H9 (cell line): ENCODE measurements around the gene E2F1. TPM values are rescaled to one million over a fixed set of nuclear protein-coding genes. Genes with fewer than 3 reads are reported as not detected.

Source experiments
- DNase-seq: peaks from one replicate; pipeline ENCODE4 v3.0.0-alpha.2; 2017
- H2AFZ ChIP-seq: one replicate; pipeline ENCODE4 v1.6.1; 2013; ENCODE audit warnings: mild to moderate bottlenecking, low read length, control low read depth, moderate library complexity
- H2AK5ac ChIP-seq: 2 replicates; pipeline ENCODE4 v1.6.1; 2013; ENCODE audit warnings: low read length, control low read depth, mixed read lengths; ENCODE audit not compliant: insufficient read length
- H2BK120ac ChIP-seq: one replicate; pipeline ENCODE4 v1.6.1; 2013; ENCODE audit warnings: low read depth, mild to moderate bottlenecking, low read length, control low read depth, inconsistent platforms; ENCODE audit not compliant: poor library complexity, severe bottlenecking
- H2BK12ac ChIP-seq: 2 replicates; pipeline ENCODE4 v1.6.1; 2013; ENCODE audit warnings: low read length, control low read depth, mixed read lengths, low read depth; ENCODE audit not compliant: insufficient read length
- H2BK15ac ChIP-seq: 2 replicates; pipeline ENCODE4 v1.6.1; 2013; ENCODE audit warnings: low read depth, low read length, control low read depth
- H2BK20ac ChIP-seq: one replicate; pipeline ENCODE4 v1.6.1; 2013; ENCODE audit warnings: low read depth, mild to moderate bottlenecking, low read length, control low read depth, inconsistent platforms; ENCODE audit not compliant: poor library complexity, severe bottlenecking
- H2BK5ac ChIP-seq: 2 replicates; pipeline ENCODE4 v1.6.1; 2013; ENCODE audit warnings: low read length, control low read depth, mixed read lengths; ENCODE audit not compliant: insufficient read length
- H3K14ac ChIP-seq: 2 replicates; pipeline ENCODE4 v1.6.1; 2013; ENCODE audit warnings: low read length, control low read depth; ENCODE audit not compliant: insufficient read depth
- H3K18ac ChIP-seq: 2 replicates; pipeline ENCODE4 v1.6.1; 2013; ENCODE audit warnings: low read depth, mild to moderate bottlenecking, mixed read lengths, low read length, control low read depth; ENCODE audit not compliant: insufficient read length
- H3K23ac ChIP-seq: 2 replicates; pipeline ENCODE4 v1.6.1; 2013; ENCODE audit warnings: low read length, control low read depth, mixed read lengths, low read depth; ENCODE audit not compliant: insufficient read length
- H3K23me2 ChIP-seq: 2 replicates; pipeline ENCODE4 v1.6.1; 2013; ENCODE audit warnings: low read depth, mild to moderate bottlenecking, mixed read lengths, low read length, control low read depth; ENCODE audit not compliant: insufficient read length, poor library complexity, severe bottlenecking
- H3K27ac ChIP-seq: 2 replicates; pipeline ENCODE4 v1.5.1; 2013; ENCODE audit warnings: low read length, control low read depth, mixed read lengths, low read depth; ENCODE audit not compliant: insufficient read length
- H3K27me3 ChIP-seq: 2 replicates; pipeline ENCODE4 v1.6.1; 2013; ENCODE audit warnings: low read length, control low read depth, inconsistent platforms; ENCODE audit not compliant: insufficient read depth
- H3K4ac ChIP-seq: 2 replicates; pipeline ENCODE4 v1.6.1; 2013; ENCODE audit warnings: low read depth, mild to moderate bottlenecking, control low read depth, inconsistent platforms, low read length, moderate library complexity
- H3K4me1 ChIP-seq: 2 replicates; pipeline ENCODE4 v1.6.1; 2013; ENCODE audit warnings: low read length, control low read depth, inconsistent platforms; ENCODE audit not compliant: insufficient read depth
- H3K4me2 ChIP-seq: 2 replicates; pipeline ENCODE4 v1.6.1; 2013; ENCODE audit warnings: low read length, control low read depth, mixed read lengths; ENCODE audit not compliant: insufficient read length, insufficient read depth
- H3K56ac ChIP-seq: 2 replicates; pipeline ENCODE4 v1.6.1; 2013; ENCODE audit warnings: low read depth, mild to moderate bottlenecking, mixed read lengths, low read length, control low read depth; ENCODE audit not compliant: insufficient read length
- H3K79me1 ChIP-seq: 2 replicates; pipeline ENCODE4 v1.6.1; 2013; ENCODE audit warnings: low read depth, mild to moderate bottlenecking, moderate library complexity, low read length, control low read depth, inconsistent platforms; ENCODE audit not compliant: insufficient read depth, poor library complexity, severe bottlenecking
- H3K79me2 ChIP-seq: 2 replicates; pipeline ENCODE4 v1.6.1; 2013; ENCODE audit warnings: low read length, control low read depth, inconsistent platforms; ENCODE audit not compliant: insufficient read depth
- H3K9ac ChIP-seq: 2 replicates; pipeline ENCODE4 v1.6.1; 2013; ENCODE audit warnings: low read length, control low read depth, mixed read lengths; ENCODE audit not compliant: insufficient read length; ENCODE audit errors: extremely low read depth
- H3K9me3 ChIP-seq: one replicate; pipeline ENCODE4 v1.6.1; 2013; ENCODE audit warnings: low read depth, low read length, inconsistent platforms; ENCODE audit not compliant: control insufficient read depth
- H3T11ph ChIP-seq: one replicate; pipeline ENCODE4 v1.6.1; 2013; ENCODE audit warnings: mild to moderate bottlenecking, low read length, control low read depth, inconsistent platforms
- H4K20me1 ChIP-seq: one replicate; pipeline ENCODE4 v1.6.1; 2013; ENCODE audit not compliant: control insufficient read depth, insufficient read length, insufficient read depth
- H4K5ac ChIP-seq: 2 replicates; pipeline ENCODE4 v1.6.1; 2013; ENCODE audit warnings: low read depth, mild to moderate bottlenecking, mixed read lengths, low read length, control low read depth; ENCODE audit not compliant: insufficient read length
- H4K8ac ChIP-seq: replicated peaks from 2 replicates; pipeline ENCODE4 v1.6.1; 2013; ENCODE audit warnings: low read length, control low read depth, mixed read lengths, low read depth; ENCODE audit not compliant: insufficient read length
- H4K91ac ChIP-seq: 2 replicates; pipeline ENCODE4 v1.6.1; 2013; ENCODE audit warnings: low read depth, mild to moderate bottlenecking, moderate library complexity, mixed read lengths, low read length, control low read depth; ENCODE audit not compliant: insufficient read length
- H3K27ac Mint-ChIP-seq, 3 experiments: 2 replicates in 2 of 3; 3 replicates in 1 of 3; pipeline ENCODE4 v1.8.0; 2020 to 2021; ENCODE audit warnings: mixed read lengths in 3 of 3, mild to moderate bottlenecking in 1 of 3, moderate library complexity in 1 of 3
- H3K27me3 Mint-ChIP-seq: 2 replicates; pipeline ENCODE4 v1.8.0; 2021; ENCODE audit warnings: low read depth, mild to moderate bottlenecking, moderate library complexity, mixed read lengths
- H3K36me3 Mint-ChIP-seq, 3 experiments: 2 replicates in 2 of 3; 3 replicates in 1 of 3; pipeline ENCODE4 v1.8.0; 2020 to 2021; ENCODE audit warnings: low read depth in 3 of 3, mixed read lengths in 3 of 3; ENCODE audit not compliant: insufficient read depth in 1 of 3
- H3K4me1 Mint-ChIP-seq, 2 experiments: 2 replicates each; pipeline ENCODE4 v1.8.0; 2020; ENCODE audit warnings: mixed read lengths in 2 of 2
- H3K4me3 Mint-ChIP-seq, 2 experiments: 2 replicates in 1 of 2; 3 replicates in 1 of 2; pipeline ENCODE4 v1.8.0; 2020 to 2021; ENCODE audit warnings: mild to moderate bottlenecking in 2 of 2, mixed read lengths in 2 of 2, moderate library complexity in 1 of 2
- H3K9me3 Mint-ChIP-seq, 2 experiments: 2 replicates in 1 of 2; 3 replicates in 1 of 2; pipeline ENCODE4 v1.8.0; 2020; ENCODE audit warnings: mild to moderate bottlenecking in 2 of 2, mixed read lengths in 2 of 2, moderate library complexity in 1 of 2
- CTCF ChIP-seq: fragments of 200-600 bp; sonication (generic); conservative IDR thresholded peaks from 3 replicates; pipeline ENCODE4 v1.8.0; 2021; ENCODE audit warnings: antibody characterized with exemption, mild to moderate bottlenecking
- WGBS: extraction: QIAGEN DNeasy Blood & Tissue Kit; methylation state at CpG from one replicate; pipeline ENCODE4 v1.1.7; 2013; ENCODE audit warnings: missing lambda C conversion rate, low lambda C conversion rate, mixed read lengths; ENCODE audit not compliant: insufficient read length; ENCODE audit errors: extremely low coverage; 5-methylcytosine and 5-hydroxymethylcytosine counted together
- total RNA-seq: library from RNA; stranded (reverse); gene quantifications from 2 replicates; pipeline ENCODE4 v1.2.1, GENCODE V29; 2021

The E2F1 gene
- total RNA-seq, 1 experiment from 2014 or later, result 58.7 TPM

DNA sequence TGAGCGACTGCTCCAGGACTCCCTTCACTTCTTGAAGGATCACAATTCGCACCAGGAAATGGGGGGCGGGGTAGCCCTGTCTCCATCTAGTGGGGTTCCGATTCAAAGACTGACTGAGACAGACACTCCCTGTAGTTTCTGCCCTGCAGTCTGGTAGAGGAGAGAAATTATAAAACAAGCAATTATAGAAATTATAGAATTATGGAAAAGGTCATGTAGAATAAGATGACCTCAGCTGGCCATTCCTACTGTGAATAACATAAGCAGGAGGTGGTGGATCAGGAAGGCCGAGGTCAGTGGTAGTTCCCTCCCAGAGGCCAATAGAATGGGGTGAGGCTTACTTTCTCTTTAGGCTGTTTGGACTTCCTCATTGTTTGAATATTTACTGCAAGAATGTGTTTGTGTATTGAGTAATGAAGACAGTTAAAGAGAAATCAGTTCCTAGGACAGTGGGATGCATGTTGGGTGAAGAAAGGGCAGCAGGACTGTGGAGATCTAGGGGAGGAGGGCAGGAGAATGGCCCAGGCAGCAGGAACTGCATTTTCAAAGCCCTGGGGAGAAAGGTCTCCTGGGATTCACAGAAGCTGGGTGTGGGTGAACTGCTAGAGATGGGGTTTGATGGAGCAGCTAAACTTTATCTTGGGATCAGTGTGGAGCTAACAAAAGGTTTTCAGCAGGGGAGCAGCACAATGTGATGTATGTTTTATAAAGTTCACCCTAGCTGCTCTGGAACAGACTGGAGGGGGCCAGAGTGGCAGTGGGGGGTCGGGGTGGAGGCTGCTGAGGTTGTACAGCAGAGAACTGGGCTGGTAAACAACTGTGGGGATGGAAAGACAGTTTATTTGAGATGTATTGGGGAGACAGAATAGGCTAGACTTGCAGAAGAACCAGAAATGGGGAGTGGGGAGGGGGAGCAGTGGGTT, 47.7 kb upstream of the E2F1 start:
- no peaks in the 10 kb centered on the region for H3K79me1 ChIP-seq
- H3K27me3 Mint-ChIP-seq, result peaks cover 6% of the 10 kb centered on the region
- no peaks in the 10 kb centered on the region for H3K79me2 ChIP-seq
- peaks cover 26% of the 10 kb centered on the region in 2 experiments for H3K4me1 Mint-ChIP-seq
- H2AFZ ChIP-seq, result no peak overlapping the region
- H3K27ac ChIP-seq, result no peak overlapping the region
- no peak overlapping the region for H3T11ph ChIP-seq
- peaks cover 17 to 28% (median 22%) of the 10 kb centered on the region in 3 experiments for H3K36me3 Mint-ChIP-seq
- H4K5ac ChIP-seq, result no peak overlapping the region
- no peaks in the 10 kb centered on the region for H3K27me3 ChIP-seq
- H3K23ac ChIP-seq, result no peak overlapping the region
- H4K8ac ChIP-seq, result no peak overlapping the region
- H2BK12ac ChIP-seq, result no peak overlapping the region
- no CpG with 5 or more reads among the region's 6 CpGs for WGBS
- H3K23me2 ChIP-seq, result peaks cover 8% of the 10 kb centered on the region
- peaks cover 17 to 21% of the 10 kb centered on the region in 2 experiments for H3K9me3 Mint-ChIP-seq
- DNase-seq, result no peak
- H3K4me2 ChIP-seq, result no peak overlapping the region
- peaks cover 5% of the 10 kb centered on the region for H3K9me3 ChIP-seq
- H3K18ac ChIP-seq, result no peak overlapping the region
- no peak overlapping the region for H3K56ac ChIP-seq
- H3K14ac ChIP-seq, result peak overlapping the region; percentile 4; the same call in 1 of the 2 replicates
- no peak overlapping the region for H2BK15ac ChIP-seq
- H4K91ac ChIP-seq, result no peak overlapping the region
- H3K9ac ChIP-seq, result no peak overlapping the region
- H2BK120ac ChIP-seq, result no peak overlapping the region
- peak overlapping the region in 1 of 2 experiments; percentile 41; a peak in 4 of 5 replicates for H3K4me3 Mint-ChIP-seq
- no peak overlapping the region for H3K4ac ChIP-seq
- no peak overlapping the region for H2BK5ac ChIP-seq
- H3K4me1 ChIP-seq, result no peaks in the 10 kb centered on the region
- peak overlapping the region; percentile 12 to 40 (median 23); a peak in 6 of 7 replicates for H3K27ac Mint-ChIP-seq
- no peak overlapping the region for H2BK20ac ChIP-seq
- H4K20me1 ChIP-seq, result no peaks in the 10 kb centered on the region
- TF ChIP-seq CTCF, result no peak
- no peak overlapping the region for H2AK5ac ChIP-seq
